COLO668 (cell line): ENCODE results near the gene PIK3R3.
"Not testable (repeated sequence)": the region's sequence is repeated elsewhere in the genome, so short reads cannot be mapped to it uniquely, and the experiment has no call there.

ENCODE experiments used
- DNase-seq: peaks from one replicate; lab custom pipeline; 2025; ENCODE audit not compliant: unreplicated experiment; lab: John Stamatoyannopoulos, UW

Gene PIK3R3

DNA sequence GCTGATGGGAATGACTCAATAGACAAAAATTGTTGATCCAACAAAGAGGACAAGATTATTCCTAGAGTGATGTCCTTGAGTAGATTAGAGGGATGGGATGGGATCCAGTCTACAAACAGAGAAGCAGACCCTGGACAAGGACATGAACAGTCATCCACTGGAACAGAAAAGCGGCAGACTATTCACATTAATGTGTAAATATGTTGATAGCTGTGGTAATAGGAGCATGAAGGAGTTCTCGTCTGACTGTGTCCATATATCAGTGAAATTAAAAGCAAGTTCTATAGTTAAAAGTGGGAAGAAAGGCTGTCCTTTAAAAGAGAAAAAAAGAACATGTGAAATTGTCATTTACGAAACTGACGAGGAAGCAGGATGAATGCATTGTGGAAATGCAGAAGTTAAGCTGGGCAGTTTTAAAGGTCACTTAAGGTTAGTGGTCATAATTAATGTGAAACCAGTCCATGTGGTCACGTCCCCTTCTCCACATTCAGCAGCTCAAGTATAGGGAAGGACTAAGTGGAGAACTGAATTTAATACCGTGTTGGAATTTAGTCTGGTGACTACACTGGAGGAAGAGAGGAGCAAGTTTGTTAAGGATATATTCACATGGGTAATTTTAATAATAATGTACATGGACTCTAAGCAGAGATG is 62.1 kb downstream of the PIK3R3 start:
- no peak for DNase-seq

DNA sequence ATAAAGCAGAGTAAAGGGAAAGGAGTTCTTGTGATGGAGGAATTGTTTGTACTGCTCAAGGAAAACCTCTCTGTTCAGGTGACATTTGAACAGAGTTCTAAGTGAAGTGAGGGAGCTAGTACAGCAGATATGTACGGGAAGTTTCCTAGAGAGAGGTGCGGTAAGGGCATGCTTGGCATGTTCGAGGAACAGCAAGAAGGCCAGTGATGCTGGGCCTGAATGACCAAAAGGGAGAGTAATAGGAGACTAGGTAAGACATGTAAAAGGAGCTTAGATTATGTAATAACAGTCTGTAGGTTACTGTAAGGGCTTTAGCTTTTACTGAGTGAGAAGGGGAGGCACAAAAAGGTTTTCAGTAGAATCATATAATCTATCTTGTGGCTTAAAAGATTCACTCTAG is 63.9 kb downstream of the PIK3R3 start:
- DNase-seq: no peak

DNA sequence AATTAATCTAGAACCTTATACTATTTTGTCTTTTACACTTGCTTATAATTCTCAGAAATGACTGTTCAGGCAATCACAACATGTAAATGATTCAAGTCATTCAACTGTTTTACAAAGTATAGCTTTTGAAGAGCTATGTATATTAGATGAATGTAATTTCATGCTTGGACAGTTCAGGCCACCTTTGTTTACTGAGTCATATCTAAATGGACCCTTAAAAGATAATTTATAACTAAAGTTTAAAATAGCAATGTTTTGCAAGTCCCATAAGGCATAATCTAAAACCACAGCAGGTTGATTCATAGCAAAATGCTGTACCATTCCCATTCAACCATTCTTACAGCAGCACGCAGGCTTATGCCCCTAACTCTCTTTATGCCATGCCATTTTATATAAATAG is 64.8 kb downstream of the PIK3R3 start:
- DNase-seq: no peak

DNA sequence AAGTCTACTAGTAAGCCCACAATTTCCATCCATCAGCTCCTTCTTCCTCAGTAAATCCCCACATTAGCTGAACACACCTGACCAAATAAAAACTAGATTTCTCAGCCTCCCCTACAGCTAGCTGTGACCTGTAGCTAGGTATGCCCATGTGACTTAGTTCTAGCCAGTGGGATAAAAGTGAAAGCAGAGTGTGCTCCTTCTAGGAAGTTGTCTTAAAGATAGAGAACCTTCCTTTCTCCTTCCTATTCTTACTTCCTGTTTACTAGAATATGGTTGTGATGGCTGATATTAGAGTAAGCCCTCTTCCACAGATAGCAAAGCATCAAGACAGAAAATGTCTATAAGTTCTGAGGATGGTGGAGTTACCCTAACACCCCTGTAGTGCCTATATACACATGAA is 67.0 kb downstream of the PIK3R3 start:
- no peak for DNase-seq

DNA sequence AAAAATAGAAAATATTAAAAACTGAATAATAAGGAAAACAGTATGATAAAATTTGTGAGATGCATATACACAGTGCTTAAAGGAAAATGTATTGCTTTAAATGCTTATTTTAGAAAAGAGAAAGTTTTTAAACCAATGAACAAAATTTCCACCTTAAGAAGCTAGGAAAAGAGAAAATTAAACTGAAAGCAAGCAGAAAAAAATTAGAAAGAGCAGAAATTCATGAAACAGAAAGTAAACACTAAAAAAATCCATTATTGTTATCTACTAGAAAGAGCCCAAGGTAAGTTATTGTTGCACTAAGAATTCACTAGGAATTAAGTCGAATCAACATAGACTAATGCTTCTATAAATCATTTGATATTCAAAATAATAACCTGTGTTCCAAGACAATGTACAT is 67.7 kb downstream of the PIK3R3 start:
- no peak for DNase-seq

DNA sequence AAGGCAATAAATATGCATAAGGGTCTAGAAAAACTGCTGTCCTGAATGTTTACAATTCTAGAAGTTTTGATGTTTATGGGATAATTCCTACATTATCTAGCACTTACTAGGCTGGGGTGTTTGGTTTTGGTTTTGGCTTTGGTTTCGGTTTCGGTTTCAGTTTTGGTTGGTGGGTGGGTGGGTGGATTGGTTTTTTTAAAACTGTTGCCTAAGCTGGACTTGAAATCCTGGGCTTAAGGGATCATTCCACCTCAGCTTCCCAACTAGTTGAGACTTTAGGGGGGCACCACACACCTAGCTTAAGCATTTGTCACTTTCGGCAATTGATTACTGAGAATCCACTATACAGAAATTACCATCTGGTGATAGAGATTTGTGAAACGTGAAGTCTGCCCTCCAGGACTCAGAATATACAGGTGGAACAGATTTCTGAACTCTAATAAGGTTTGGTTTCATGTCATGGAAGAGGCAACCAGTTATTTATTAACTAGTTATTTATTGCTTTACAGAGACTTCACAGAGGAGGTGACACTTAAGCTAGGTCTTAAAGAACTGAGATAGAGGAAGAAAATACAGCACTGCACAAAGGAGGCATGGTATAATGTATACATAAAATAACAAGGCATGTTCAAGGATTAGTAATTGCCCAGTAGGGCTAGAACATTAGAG is 69.6 kb downstream of the PIK3R3 start:
- DNase-seq: peak; percentile 22

DNA sequence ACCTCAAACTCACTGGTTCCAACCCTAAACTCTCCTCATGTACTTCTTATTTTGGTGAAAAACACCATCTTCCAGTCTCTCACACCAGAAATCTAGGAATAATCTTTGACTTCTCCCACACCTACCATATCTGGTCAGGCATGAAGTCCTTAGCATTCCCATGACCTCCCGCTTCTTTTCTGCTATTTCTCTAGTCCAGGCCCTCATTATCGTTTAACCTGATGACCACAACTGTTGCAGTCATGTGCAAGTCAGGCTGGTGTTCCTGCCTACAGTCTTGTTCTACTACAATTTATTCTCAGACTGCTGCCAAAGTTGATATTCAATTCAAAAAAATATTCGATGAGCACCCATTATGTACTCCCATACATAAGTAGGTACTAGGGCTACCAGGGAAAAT is 71.3 kb downstream of the PIK3R3 start:
- DNase-seq: no peak

DNA sequence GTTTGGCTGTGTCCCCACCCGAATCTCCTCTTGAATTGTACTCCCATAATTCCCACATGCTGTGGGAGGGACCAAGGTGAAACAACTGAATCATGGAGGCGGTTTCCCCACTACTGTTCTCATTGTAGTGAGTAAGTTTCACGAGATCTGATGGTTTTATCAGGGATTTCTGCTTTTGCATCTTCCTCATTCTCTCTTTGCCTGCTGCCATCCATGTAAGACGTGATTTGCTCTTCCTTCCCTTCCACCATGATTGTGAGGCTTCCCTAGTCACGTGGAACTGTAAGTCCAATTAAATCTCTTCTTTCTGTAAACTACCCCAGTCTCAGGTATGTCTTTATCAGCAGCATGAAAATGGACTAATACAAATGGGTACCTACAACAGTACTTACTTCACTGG is 73.5 kb downstream of the PIK3R3 start:
- DNase-seq: no peak

DNA sequence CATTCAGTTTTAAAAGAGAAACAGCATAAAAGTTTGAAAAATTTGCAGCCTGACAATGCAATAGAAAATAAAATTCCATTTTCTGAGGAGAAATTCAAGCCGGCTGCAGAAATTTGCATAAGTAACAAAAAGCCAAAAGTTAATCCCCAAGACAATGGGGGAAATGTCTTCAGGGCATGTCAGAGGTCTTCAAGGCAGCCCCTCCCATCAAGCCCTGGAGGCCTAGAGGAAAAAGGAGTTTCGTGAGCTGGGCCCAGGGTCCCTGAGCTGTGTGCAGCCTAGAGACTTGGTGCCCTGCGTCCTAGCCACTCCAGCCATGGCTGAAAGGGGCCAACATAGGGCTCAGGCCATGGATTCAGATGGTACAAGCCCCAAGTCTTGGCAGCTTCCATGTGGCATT is 74.6 kb downstream of the PIK3R3 start:
- no peak for DNase-seq

DNA sequence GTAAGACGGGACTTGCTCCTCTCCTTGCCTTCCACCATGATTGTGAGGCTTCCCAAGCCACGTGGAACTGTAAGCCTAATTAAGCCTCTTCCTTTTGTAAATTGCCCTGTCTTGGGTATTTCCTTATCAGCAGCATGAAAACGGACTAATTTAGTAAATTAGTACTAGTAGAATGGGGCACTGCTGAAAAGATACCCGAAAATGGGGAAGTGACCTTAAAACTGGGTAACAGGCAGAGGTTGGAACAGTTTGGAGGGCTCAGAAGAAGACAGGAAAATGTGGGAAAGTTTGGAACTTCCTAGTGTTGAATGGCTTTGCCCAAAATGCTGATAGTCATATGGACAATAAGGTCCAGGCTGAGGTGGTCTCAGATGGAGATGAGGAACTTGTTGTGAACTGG is 75.2 kb downstream of the PIK3R3 start:
- DNase-seq: not testable (repeated sequence)

DNA sequence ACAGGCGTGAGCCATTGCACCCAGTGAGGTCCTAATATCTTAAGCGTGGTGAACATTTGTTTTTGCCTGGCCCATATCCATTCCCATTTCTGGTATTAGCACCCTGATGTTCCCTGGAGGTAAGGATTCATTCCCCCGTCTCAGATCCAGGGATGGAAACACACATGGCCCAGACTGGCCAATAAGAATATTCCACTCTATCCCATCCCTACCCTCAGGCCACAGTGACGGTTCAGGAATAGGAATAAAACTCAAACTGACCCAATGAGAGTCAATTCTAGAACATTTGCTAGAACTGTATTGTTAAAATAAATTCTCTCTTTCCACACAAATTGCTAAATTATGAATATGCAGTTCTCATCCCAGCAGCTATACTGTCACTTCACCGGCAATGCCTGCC is 76.1 kb downstream of the PIK3R3 start:
- no peak for DNase-seq

DNA sequence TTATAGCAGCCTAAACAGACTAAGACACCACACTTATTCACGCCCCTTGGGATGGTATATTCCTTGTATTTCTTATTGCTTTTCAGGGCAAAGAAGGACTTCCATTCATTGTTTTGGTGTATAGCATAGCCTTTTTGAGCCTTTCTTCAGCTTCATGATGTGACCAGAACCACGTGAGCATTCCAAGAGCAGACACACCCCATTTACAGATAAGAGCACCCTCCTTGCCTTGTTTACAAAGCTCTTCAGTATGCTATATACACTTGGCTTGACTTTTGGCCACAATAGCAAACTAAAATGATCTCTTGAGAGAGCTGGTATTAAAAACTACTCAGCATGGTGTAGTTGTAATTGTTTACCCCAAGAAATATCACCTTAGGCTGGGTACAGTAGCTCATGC is 78.7 kb downstream of the PIK3R3 start:
- DNase-seq: no peak

DNA sequence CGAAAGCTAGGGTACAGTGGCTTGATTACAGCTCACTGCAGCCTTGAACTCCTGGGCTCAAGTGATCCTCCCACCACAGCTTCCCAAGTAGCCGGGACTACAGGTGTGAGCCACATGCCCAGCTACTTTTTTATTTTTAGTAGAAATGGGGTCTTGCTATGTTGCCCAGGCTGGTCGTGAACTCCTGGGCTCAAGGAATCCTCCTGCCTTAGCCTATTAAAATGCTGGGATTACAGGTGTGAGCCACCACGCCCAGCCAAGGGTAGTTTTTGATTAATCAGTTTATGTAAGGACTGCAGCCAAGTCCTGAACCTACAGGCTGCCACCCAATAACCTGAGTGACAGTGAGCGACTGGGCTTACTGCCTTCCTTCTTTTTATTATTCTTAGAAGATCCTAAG is 88.3 kb downstream of the PIK3R3 start:
- no peak for DNase-seq

DNA sequence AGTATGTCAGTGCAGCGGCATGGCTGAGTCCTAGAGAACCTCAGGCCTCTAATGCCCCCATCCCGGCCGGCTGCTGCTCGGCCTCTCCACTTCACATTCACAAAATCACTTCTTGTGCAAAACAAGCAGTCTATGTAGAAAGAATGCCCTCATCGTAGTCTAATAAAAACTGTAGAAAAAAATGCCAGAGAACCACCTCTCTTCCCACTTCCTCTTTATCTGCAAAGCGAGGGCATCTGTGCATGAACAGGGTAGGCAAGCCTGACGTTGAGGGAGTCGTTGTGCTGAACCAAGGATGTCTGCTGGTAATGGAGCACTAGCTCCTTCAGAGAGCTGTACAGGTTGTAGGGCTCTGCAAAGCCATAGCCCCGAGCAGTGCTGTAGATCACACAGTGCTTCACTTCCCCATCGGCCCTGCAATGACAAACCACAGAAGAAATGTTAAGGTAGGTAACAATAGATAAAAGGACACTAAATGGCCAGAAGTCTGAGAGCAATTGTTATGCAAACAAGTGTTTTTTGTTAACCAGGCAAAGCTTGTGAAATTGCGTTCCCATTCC is 88.9 kb downstream of the PIK3R3 start:
- DNase-seq: no peak

DNA sequence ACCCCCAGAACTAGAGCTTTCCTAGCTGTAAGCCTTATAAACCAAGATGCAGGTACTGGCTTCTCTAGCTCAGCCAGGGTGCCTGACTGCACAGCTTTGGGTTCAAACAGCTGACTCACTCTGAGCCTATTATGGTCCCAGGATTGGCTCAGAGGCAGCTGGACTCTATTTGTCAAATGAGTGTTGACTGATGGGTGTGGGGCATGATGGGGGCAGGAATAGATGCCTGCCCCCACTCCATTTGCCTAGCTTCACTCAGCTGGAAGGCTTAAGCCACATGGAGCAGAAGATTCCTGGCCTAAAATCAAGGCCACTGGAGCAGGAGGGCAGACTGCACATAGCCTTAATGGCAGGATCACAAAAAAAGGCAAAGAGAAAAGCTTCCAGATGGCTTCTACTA is 90.5 kb downstream of the PIK3R3 start:
- peak; percentile 30 for DNase-seq

DNA sequence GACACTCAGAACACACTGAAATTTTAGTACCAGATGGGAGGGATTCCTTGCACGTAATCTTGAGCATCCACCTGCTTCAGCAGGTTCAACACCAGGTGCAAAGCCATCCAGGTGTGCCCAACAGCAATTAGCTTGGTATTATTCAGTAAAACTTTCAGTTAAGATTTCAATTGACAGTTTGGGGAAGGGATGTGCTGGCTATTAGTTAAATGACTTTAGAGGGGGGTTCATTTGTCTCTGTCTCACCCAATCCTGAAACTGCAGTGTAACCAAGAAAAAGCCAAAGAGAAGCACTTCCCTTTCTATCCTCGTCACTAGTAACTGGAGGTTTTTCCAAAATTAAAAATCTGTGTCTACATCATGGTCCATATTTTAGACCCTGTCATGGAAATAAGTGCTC is 90.9 kb downstream of the PIK3R3 start:
- DNase-seq: no peak

DNA sequence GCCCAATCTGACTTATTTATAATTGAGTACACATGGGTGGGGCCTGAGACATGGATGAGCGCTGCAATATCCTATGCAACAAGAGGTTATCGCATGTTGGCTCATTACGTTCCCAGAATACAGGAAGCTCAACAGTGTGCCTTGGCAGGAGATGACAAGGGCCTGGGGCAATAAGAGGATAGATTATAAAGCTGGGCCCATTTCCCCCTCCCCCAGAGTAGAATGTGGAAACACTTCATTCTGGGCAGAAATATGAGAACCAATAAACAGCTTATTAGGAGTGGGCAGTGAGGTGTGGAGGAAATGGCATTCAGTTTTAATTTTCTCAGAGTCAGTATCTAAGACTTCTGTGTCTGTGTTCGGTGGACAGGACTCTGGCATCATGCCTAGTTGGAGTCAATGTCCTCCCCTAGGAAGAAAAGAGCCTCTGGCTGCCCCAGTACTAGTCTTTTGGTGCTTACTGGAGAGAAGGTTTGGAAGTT is 92.8 kb downstream of the PIK3R3 start:
- peak; percentile 66 for DNase-seq

DNA sequence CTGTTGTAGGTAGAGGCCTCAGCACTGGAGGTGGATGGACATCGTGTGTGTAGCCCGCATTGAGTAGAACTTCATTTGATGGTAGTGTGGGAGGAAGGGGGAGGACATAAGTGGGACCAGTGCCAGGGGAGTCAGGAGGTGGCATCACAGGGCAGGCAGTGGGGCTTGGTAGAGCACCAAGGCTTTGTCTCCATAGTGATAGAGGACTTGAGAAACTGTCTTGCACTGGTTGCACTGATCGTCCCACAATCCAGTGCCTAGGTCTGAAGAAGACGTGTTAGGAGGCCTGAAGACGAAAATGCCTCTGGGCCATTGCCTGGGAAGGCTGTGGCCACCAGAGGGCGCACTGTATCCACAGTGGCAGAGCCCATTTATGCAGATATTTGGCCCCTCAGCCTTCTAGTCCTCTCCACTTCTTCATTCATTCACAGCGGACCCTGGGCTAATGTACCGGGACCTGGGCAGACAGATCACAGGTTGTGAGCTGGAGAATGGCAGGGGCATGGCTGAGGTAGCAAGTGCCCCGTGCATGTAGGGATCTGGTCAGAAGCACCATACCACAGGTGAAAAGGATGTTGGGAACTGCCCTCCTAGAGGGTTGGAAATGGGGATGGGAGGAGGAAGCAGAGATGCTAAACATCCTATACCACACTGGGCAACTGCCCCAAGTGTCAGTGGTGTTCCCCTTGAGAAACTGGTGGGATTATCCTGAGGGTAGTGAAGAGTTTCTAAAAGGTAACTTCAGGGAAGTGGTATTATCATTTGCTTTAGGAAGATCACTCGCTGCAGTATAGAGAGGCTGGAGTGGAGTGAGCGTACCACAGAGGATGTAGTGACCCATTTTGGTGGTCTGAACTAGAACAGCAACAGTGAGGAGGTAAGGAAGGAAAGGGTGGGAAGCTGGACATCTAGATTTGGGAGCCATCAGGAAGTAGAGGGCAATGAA is 95.3 kb downstream of the PIK3R3 start:
- DNase-seq: peak; percentile 93

DNA sequence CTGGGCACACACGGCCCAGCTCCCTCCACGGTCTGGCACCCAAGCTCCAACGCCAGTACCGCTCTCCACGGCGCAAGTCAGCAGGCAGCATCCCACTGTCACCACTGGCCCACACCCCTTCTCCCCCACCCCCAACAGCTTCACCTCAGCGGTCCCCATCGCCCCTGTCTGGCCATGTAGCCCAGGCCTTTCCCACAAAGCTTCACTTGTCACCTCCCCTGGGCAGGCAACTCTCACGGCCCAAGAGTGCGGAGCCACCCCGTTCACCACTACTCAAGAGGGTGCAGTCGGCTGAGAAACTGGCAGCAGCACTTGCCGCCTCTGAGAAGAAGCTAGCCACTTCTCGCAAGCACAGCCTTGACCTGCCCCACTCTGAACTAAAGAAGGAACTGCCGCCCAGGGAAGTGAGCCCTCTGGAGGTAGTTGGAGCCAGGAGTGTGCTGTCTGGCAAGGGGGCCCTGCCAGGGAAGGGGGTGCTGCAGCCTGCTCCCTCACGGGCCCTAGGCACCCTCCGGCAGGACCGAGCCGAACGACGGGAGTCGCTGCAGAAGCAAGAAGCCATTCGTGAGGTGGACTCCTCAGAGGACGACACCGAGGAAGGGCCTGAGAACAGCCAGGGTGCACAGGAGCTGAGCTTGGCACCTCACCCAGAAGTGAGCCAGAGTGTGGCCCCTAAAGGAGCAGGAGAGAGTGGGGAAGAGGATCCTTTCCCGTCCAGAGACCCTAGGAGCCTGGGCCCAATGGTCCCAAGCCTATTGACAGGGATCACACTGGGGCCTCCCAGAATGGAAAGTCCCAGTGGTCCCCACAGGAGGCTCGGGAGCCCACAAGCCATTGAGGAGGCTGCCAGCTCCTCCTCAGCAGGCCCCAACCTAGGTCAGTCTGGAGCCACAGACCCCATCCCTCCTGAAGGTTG is 97.6 kb downstream of the PIK3R3 start:
- DNase-seq: no peak

DNA sequence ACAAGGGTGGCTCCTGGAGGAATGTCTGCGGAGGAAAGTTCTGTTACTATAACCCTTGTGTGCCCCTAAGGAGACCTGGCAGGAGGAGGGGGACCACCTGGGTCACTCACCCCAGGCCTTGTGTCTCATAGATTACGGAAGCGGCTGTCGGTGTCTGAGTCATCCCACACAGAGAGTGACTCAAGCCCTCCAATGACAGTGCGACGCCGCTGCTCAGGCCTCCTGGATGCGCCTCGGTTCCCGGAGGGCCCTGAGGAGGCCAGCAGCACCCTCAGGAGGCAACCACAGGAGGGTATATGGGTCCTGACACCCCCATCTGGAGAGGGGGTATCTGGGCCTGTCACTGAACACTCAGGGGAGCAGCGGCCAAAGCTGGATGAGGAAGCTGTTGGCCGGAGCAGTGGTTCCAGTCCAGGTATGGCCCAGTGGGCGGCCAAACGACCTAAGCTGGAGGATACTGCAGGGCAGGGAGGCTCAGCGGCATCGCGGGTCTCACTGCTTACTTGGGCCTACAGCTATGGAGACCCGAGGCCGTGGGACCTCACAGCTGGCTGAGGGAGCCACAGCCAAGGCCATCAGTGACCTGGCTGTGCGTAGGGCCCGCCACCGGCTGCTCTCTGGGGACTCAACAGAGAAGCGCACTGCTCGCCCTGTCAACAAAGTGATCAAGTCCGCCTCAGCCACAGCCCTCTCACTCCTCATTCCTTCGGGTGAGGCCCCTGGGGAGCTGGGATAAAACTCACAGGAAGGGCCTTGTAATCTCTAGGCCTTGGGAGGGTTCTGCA is 101.4 kb downstream of the PIK3R3 start:
- no peak for DNase-seq
